Tibial nerve (tissue), 3 donors: Measurements from ENCODE around the gene SMARCD3.

ENCODE experiments used
- CTCF ChIP-seq, 5 experiments: fragments of 200-600 bp in 3 of 5; fragments of 450-650 bp in 2 of 5; sonication (generic) in 3 of 5; IDR thresholded peaks; one replicate each; pipeline ENCODE4 v1.5.1; 2016 to 2019; ENCODE audit warnings: antibody characterized with exemption in 5 of 5, mild to moderate bottlenecking in 3 of 5, moderate library complexity in 2 of 5
- POLR2A ChIP-seq, 2 donors: fragments of 450-650 bp; IDR thresholded peaks; one replicate each; pipeline ENCODE4 v1.6.1; 2017; ENCODE audit warnings: antibody characterized with exemption in 2 of 2, mild to moderate bottlenecking in 2 of 2, moderate library complexity in 2 of 2

- TF ChIP-seq CTCF (IDR thresholded peaks at IDR 0.05) (no peak), POLR2A (IDR thresholded peaks at IDR 0.05) (no peak)
Measured at GRCh38 chr7:151238190-151238810, 10.2 kb downstream of the SMARCD3 start.
